Breast epithelium (tissue), 3 donors: ENCODE results near the gene RAB7B.

Experiments used
- CTCF ChIP-seq, 3 donors: fragments of 450-650 bp; IDR thresholded peaks; one replicate each; pipeline ENCODE4 v1.5.1; 2016 to 2017; ENCODE audit warnings: antibody characterized with exemption in 3 of 3, mild to moderate bottlenecking in 3 of 3, moderate library complexity in 3 of 3
- POLR2A ChIP-seq: fragments of 450-650 bp; IDR thresholded peaks from one replicate; pipeline ENCODE4 v1.6.1; 2016; ENCODE audit warnings: antibody characterized with exemption, mild to moderate bottlenecking, moderate library complexity

GRCh38 chr1:205927247-205927646, 75.9 kb downstream of the RAB7B start:
- TF ChIP-seq POLR2A: no peak
- no peak for TF ChIP-seq CTCF (IDR thresholded peaks at IDR 0.05)
